ENCODE measurements around the gene REXO5. TPM values are rescaled to one million over a fixed set of nuclear protein-coding genes. Genes with fewer than 3 reads are reported as not detected.
"Not testable (repeated sequence)": the region's sequence is repeated elsewhere in the genome, so short reads cannot be mapped to it uniquely, and the experiment has no call there.

REXO5 gene
- total RNA-seq, 4 donors from 2014 or later = 2.0 to 10.6 (median 6.2) TPM

DNA sequence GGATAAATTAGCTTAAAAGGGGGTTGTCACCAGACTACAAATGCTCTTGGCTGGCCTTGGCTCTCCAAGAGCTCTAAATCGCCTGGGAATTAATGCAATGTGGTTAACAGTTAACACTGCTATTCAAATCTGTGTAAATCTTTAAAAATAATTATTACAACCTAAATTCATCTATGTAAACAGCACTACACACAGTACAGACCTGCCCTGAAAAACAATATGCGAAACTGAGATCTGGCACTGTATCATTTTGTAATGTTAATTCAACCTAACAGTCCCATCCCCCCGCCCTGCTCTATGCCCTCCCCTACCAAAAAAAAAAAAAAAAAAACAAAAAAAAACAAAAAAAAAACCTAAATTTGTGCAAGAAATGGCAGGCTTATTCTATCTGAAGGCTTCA lies 52.9 kb downstream of the REXO5 start:
- intact Hi-C loops (cut with DNase I; ENCODE audit: low total_unique reads) = no loop called here
- DNase-seq (ENCODE audit: low spot score in 2 of 2) = no peak
- no peak for TF ChIP-seq POLR2A (IDR thresholded peaks at IDR 0.05)
- TF ChIP-seq CTCF (IDR thresholded peaks at IDR 0.05) = no peak
- 82 to 88% methylated on average over 3 of the region's 3 CpGs for WGBS, 2 donors
- H3K4me3 ChIP-seq (ENCODE audit: low read depth, poor library complexity, severe bottlenecking) = no peak overlapping the region

DNA sequence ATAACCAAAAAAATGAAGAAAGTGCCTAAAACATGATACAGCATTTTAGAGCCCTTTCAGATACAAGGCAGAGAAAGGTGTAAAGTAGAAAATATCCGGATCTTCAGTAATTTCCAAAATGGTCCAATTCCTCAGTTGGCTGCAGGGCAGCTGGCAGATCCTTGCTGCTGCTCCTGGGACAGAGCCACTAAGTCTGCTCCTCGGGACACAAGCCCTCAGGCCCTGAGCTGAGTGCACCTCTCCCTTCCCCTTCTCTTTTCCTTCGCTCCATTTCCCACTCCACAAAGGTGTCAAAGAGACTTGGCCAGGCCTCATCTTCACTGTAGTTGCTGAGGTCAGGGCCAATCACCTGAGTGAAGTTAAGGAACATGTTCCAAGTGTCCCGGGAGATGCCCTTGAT lies 53.4 kb downstream of the REXO5 start:
- H3K4me3 ChIP-seq (ENCODE audit: low read depth, poor library complexity, severe bottlenecking) = no peak overlapping the region
- TF ChIP-seq CTCF (IDR thresholded peaks at IDR 0.05) (no peak), POLR2A (IDR thresholded peaks at IDR 0.05) (no peak)
- DNase-seq (ENCODE audit: low spot score in 2 of 2) = no peak
- 35 to 36% methylated on average over 4 of the region's 4 CpGs for WGBS, 2 donors
- intact Hi-C loops (cut with DNase I; ENCODE audit: low total_unique reads) = no loop called here

GRCh38 chr16:20860361-20860760 lies 54.0 kb downstream of the REXO5 start:
- WGBS, 2 donors = 74 to 81% methylated on average over 4 of the region's 4 CpGs
- no peak overlapping the region for H3K4me3 ChIP-seq (ENCODE audit: low read depth, poor library complexity, severe bottlenecking)
- DNase-seq (ENCODE audit: low spot score in 2 of 2) = no peak
- intact Hi-C loops (cut with DNase I; ENCODE audit: low total_unique reads) = no loop called here
- no peak for TF ChIP-seq POLR2A (IDR thresholded peaks at IDR 0.05)

GRCh38 chr16:20860995-20861394 lies 54.7 kb downstream of the REXO5 start:
- intact Hi-C loops (cut with DNase I; ENCODE audit: low total_unique reads); H3K4me3 ChIP-seq (ENCODE audit: low read depth, poor library complexity, severe bottlenecking); DNase-seq (ENCODE audit: low spot score in 2 of 2): not testable (repeated sequence)
- 60 to 72% methylated on average over 4 of the region's 4 CpGs for WGBS, 2 donors

GRCh38 chr16:20862162-20862960 lies 56.0 kb downstream of the REXO5 start:
- intact Hi-C loops (cut with DNase I; ENCODE audit: low total_unique reads) = no loop called here
- no peak overlapping the region for H3K4me3 ChIP-seq (ENCODE audit: low read depth, poor library complexity, severe bottlenecking)
- no peak for TF ChIP-seq CTCF (IDR thresholded peaks at IDR 0.05)
- no peak for TF ChIP-seq POLR2A (IDR thresholded peaks at IDR 0.05)
- DNase-seq (ENCODE audit: low spot score in 2 of 2) = peak in 1 of 2 donors; percentile 56
- WGBS, 2 donors = 91 to 94% methylated on average over 20 of the region's 21 CpGs

DNA sequence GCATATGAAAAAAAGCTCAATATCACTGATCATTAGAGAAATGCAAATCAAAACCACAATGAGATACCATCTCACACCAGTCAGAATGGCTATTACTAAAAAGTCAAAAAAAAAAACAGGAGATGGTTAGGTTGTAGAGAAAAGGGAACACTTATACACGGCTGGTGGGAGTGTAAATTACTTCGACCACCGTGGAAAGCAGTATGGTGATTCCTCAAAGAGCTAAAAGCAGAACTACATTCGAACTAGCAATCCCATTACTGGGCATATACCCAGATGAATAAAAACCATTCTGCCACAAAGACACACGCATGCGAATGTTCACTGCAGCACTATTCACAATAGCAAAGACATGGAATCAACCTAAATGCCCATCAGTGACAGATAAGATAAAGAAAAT lies 58.0 kb downstream of the REXO5 start:
- WGBS, 2 donors = 93 to 94% methylated on average over 6 of the region's 6 CpGs
- intact Hi-C loops (cut with DNase I; ENCODE audit: low total_unique reads); DNase-seq (ENCODE audit: low spot score in 2 of 2); H3K4me3 ChIP-seq (ENCODE audit: low read depth, poor library complexity, severe bottlenecking): not testable (repeated sequence)

- TF ChIP-seq CTCF (IDR thresholded peaks at IDR 0.05) = no peak
- TF ChIP-seq POLR2A (IDR thresholded peaks at IDR 0.05) = no peak
- WGBS, 2 donors = 44 to 55% methylated on average over 6 of the region's 6 CpGs
- intact Hi-C loops (cut with DNase I; ENCODE audit: low total_unique reads) = no loop called here
These were observed 59.2 kb downstream of the REXO5 start for GRCh38 chr16:20865420-20866131.

More at GRCh38 chr16:20865420-20866131, 59.2 kb downstream of the REXO5 start:
- no peak overlapping the region for H3K4me3 ChIP-seq (ENCODE audit: low read depth, poor library complexity, severe bottlenecking)
- DNase-seq (ENCODE audit: low spot score in 2 of 2) = peak in 1 of 2 donors; percentile 65

All from lower leg skin (tissue), 4 donors.